HG03460 (cell line): Measurements from ENCODE around the gene AMZ2.
"Not testable (repeated sequence)": the region's sequence is repeated elsewhere in the genome, so short reads cannot be mapped to it uniquely, and the experiment has no call there.

ENCODE experiments used
- ATAC-seq: cut with Tn5 transposase; IDR thresholded peaks from one replicate; pipeline ENCODE4 v1.9.1; 2021; ENCODE audit not compliant: unreplicated experiment

Gene AMZ2

GRCh38 chr17:68219429-68219828 lies 28.4 kb upstream of the AMZ2 start:
- ATAC-seq: not testable (repeated sequence)

- ATAC-seq: not testable (repeated sequence)
Measured at GRCh38 chr17:68220186-68220585, 27.7 kb upstream of the AMZ2 start.

- ATAC-seq: not testable (repeated sequence)
Measured at GRCh38 chr17:68220786-68221185, 27.1 kb upstream of the AMZ2 start.

- no peak for ATAC-seq
Measured at GRCh38 chr17:68221786-68222185, 26.1 kb upstream of the AMZ2 start.

GRCh38 chr17:68222606-68223005 lies 25.2 kb upstream of the AMZ2 start:
- no peak for ATAC-seq

GRCh38 chr17:68225055-68225454 lies 22.8 kb upstream of the AMZ2 start:
- not testable (repeated sequence) for ATAC-seq

- ATAC-seq: not testable (repeated sequence)
Measured at GRCh38 chr17:68228039-68228680, 19.7 kb upstream of the AMZ2 start.

- ATAC-seq: no peak
Measured at GRCh38 chr17:68228817-68229570, 18.8 kb upstream of the AMZ2 start.

GRCh38 chr17:68229619-68230018 lies 18.2 kb upstream of the AMZ2 start:
- ATAC-seq: no peak

- not testable (repeated sequence) for ATAC-seq
Measured at GRCh38 chr17:68231131-68231530, 16.7 kb upstream of the AMZ2 start.

- no peak for ATAC-seq
Measured at GRCh38 chr17:68231541-68231940, 16.3 kb upstream of the AMZ2 start.

- not testable (repeated sequence) for ATAC-seq
Measured at GRCh38 chr17:68232741-68233140, 15.1 kb upstream of the AMZ2 start.

GRCh38 chr17:68234726-68235335 lies 13.0 kb upstream of the AMZ2 start:
- ATAC-seq: not testable (repeated sequence)

GRCh38 chr17:68235336-68235791 lies 12.5 kb upstream of the AMZ2 start:
- ATAC-seq: not testable (repeated sequence)

GRCh38 chr17:68237369-68238163 lies 10.3 kb upstream of the AMZ2 start:
- ATAC-seq: peak; percentile 69

- ATAC-seq: no peak
Measured at GRCh38 chr17:68238164-68238870, 9.5 kb upstream of the AMZ2 start.

- no peak for ATAC-seq
Measured at GRCh38 chr17:68238871-68239253, 9.0 kb upstream of the AMZ2 start.

GRCh38 chr17:68239632-68240366 lies 8.0 kb upstream of the AMZ2 start:
- ATAC-seq: no peak

GRCh38 chr17:68246271-68247028 lies 1.4 kb upstream of the AMZ2 start:
- no peak for ATAC-seq
